ENCODE data around the gene ERCC2.

Gene ERCC2

DNA sequence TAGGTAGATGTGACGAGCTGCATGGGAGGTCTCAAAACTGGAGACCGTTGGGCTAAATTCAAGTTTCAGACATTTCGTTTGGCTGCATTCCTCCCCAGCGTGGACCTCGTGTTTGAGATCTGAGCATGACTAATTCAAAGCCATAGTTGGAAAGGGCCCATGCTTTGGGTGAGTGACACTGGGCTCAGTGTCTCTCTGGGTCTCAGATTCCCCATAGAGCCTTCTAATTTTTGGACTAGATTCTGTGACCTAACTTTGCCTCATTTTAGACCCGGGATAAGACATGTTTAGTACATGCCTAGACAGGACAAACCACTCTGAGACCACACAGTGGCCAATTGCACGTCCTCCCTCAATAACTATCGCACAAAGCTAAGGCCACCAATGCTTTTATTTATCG, 64.3 kb downstream of the ERCC2 start:
- no peak overlapping the region for H3K4me3 ChIP-seq (ENCODE audit: low read depth, low read length)

- no peak overlapping the region for H3K4me3 ChIP-seq (ENCODE audit: low read depth, low read length)
Measured at GRCh38 chr19:45305421-45305820, 65.0 kb downstream of the ERCC2 start.

GRCh38 chr19:45305007-45305406, 65.4 kb downstream of the ERCC2 start:
- H3K4me3 ChIP-seq (ENCODE audit: low read depth, low read length), result no peak overlapping the region

- H3K4me3 ChIP-seq (ENCODE audit: low read depth, low read length), result no peak overlapping the region
Measured at GRCh38 chr19:45304141-45304926, 66.0 kb downstream of the ERCC2 start.

GRCh38 chr19:45303269-45304060, 66.9 kb downstream of the ERCC2 start:
- H3K4me3 ChIP-seq (ENCODE audit: low read depth, low read length), result no peak overlapping the region

DNA sequence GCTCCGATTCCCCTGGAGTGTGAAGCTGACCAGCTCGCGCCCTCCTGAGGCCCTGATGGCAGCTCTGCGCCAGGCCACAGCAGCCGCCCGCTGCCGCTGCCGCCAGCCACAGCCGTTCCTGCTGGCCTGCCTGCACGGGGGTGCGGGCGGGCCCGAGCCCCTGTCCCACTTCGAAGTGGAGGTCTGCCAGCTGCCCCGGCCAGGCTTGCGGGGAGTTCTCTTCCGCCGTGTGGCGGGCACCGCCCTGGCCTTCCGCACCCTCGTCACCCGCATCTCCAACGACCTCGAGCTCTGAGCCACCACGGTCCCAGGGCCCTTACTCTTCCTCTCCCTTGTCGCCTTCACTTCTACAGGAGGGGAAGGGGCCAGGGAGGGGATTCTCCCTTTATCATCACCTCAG, 68.0 kb downstream of the ERCC2 start:
- H3K4me3 ChIP-seq (ENCODE audit: low read depth, low read length), result no peak overlapping the region
